Caco-2 (cell line): ENCODE data around the gene RPS14. TPM values are rescaled to one million over a fixed set of nuclear protein-coding genes. Genes with fewer than 3 reads are reported as not detected.

Experiments
- BruUV-seq: library from RNA; stranded (reverse); fragments of 400-500 nt; replicated peaks from 2 replicates; lab custom pipeline; 2021; lab: Mats Ljungman, UMichigan
- CTCF ChIA-PET: fragments of 300-600 bp; sonication (Branson Sonifier 250); formaldehyde crosslinking; loops from one replicate; lab custom pipeline; 2022; ENCODE audit warnings: antibody characterized with exemption; lab: Charles Lee
- POLR2A ChIA-PET: fragments of 300-600 bp; sonication (Branson Sonifier 250); formaldehyde crosslinking; loops from one replicate; lab custom pipeline; 2022; ENCODE audit warnings: antibody characterized with exemption; lab: Charles Lee
- DNase-seq, 2 experiments: peaks; one replicate each; pipeline versions ENCODE4 v3.0.0 to v3.0.0-alpha.2; 2020 to 2022
- H3K27me3 ChIP-seq: replicated peaks from 2 replicates; pipeline ENCODE4 v1.6.0; 2011; ENCODE audit warnings: low read length; ENCODE audit not compliant: control insufficient read depth, insufficient read depth
- H3K36me3 ChIP-seq: 2 replicates; pipeline ENCODE4 v1.5.1; 2011; ENCODE audit warnings: low read length; ENCODE audit not compliant: control insufficient read depth, insufficient read depth
- H3K4me1 ChIP-seq: fragments of 250-450 bp; sonication (Bioruptor Pico); 2 replicates; pipeline ENCODE4 v1.5.1; 2020; ENCODE audit warnings: mild to moderate bottlenecking
- H3K4me3 ChIP-seq: 2 replicates; pipeline ENCODE4 v1.5.1; 2011; ENCODE audit warnings: low read depth, mild to moderate bottlenecking, control low read depth, low read length
- H3K9me3 ChIP-seq: fragments of 250-450 bp; sonication (Bioruptor Pico); 2 replicates; pipeline ENCODE4 v1.5.1; 2020; ENCODE audit warnings: mild to moderate bottlenecking, moderate library complexity
- H3K27ac Mint-ChIP-seq: one replicate; pipeline ENCODE4 v1.8.0; 2022; ENCODE audit warnings: mixed read lengths; ENCODE audit not compliant: unreplicated experiment
- H3K27me3 Mint-ChIP-seq: one replicate; pipeline ENCODE4 v1.8.0; 2022; ENCODE audit warnings: mixed read lengths; ENCODE audit not compliant: insufficient read depth, unreplicated experiment
- H3K36me3 Mint-ChIP-seq: one replicate; pipeline ENCODE4 v1.8.0; 2022; ENCODE audit warnings: mild to moderate bottlenecking, mixed read lengths; ENCODE audit not compliant: insufficient read depth, unreplicated experiment
- H3K4me1 Mint-ChIP-seq: one replicate; pipeline ENCODE4 v1.8.0; 2022; ENCODE audit warnings: low read depth, mixed read lengths; ENCODE audit not compliant: unreplicated experiment
- H3K4me3 Mint-ChIP-seq: one replicate; pipeline ENCODE4 v1.8.0; 2022; ENCODE audit warnings: mild to moderate bottlenecking, moderate library complexity, mixed read lengths; ENCODE audit not compliant: unreplicated experiment
- H3K9me3 Mint-ChIP-seq: one replicate; pipeline ENCODE4 v1.8.0; 2022; ENCODE audit warnings: mixed read lengths; ENCODE audit not compliant: unreplicated experiment
- intact Hi-C: fragments of 100-400 bp; cut with micrococcal nuclease; formaldehyde crosslinking; loops from one replicate; pipeline ENCODE4 v1.10.0; 2022; ENCODE audit not compliant: unreplicated experiment
- total RNA-seq: library from RNA; stranded (reverse); gene quantifications from 2 replicates; pipeline ENCODE4 v1.2.3, GENCODE V29; 2022
- TF ChIP-seq, protein P1 (sequence below), 2 experiments: fragments of 200-600 bp in 1 of 2; IDR thresholded peaks; 1 replicate in 1 of 2; 2 replicates in 1 of 2; pipeline versions ENCODE4 v1.5.1 to v1.8.0; 2011 to 2022; ENCODE audit warnings: antibody characterized with exemption in 1 of 2, control low read depth in 1 of 2, inconsistent platforms in 1 of 2, low read depth in 1 of 2, low read length in 1 of 2, mild to moderate bottlenecking in 1 of 2, moderate library complexity in 1 of 2; ENCODE audit not compliant: insufficient read depth in 1 of 2, severe bottlenecking in 1 of 2, unreplicated experiment in 1 of 2

Gene RPS14
- total RNA-seq, 1 experiment from 2014 or later = 2,300 TPM

DNA sequence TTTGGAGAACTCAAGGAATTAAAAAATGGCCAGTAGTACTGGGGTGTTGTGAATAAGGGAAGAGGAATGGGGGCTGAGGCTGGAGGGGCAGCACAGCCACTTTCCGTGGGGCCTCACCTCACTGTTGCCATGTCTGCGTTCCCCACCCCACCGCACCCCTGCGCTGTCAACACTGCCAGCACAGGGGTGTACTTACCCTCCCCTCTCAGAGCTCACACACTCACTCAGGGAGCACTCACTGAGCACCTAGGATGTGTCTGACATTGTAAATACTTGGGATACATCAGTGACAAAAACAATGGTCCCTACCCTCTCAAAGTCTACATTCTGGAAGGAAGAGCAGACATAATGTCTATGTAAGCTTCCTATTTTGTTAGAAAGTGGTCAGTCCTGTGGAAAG, 3.4 kb upstream of the RPS14 start:
- DNase-seq = no peak
- ChIA-PET CTCF (interaction anchor here (0.7 kb wide), 1 partner anchor 45 kb away, joined by 4 read pairs; no protein-coding TSS in a partner anchor), POLR2A (no interaction called here)
- Mint-ChIP-seq H3K27me3 (no peaks in the 10 kb centered on the region), H3K27ac (no peak overlapping the region), H3K4me3 (no peak overlapping the region), H3K4me1 (peaks cover 6% of the 10 kb centered on the region), H3K9me3 (no peaks in the 10 kb centered on the region), H3K36me3 (peaks cover 22% of the 10 kb centered on the region)
- intact Hi-C loops = loop anchor here (10.0 kb wide), 2 partner anchors 252 to 302 kb away; partner anchors contain the start of genes DCTN4 and RBM22
- H3K36me3 ChIP-seq = no peaks in the 10 kb centered on the region; the same call in 1 of the 2 replicates
- 0 out of 2 replicates have a peak, but pooled peaks cover 1% of the 10 kb centered on the region for H3K4me1 ChIP-seq
- H3K9me3 ChIP-seq = no peaks in the 10 kb centered on the region
- H3K27me3 ChIP-seq = no peaks in the 10 kb centered on the region
- H3K4me3 ChIP-seq = no peak overlapping the region
- no TSS peak for BruUV-seq
- TF ChIP-seq, protein P1, sequence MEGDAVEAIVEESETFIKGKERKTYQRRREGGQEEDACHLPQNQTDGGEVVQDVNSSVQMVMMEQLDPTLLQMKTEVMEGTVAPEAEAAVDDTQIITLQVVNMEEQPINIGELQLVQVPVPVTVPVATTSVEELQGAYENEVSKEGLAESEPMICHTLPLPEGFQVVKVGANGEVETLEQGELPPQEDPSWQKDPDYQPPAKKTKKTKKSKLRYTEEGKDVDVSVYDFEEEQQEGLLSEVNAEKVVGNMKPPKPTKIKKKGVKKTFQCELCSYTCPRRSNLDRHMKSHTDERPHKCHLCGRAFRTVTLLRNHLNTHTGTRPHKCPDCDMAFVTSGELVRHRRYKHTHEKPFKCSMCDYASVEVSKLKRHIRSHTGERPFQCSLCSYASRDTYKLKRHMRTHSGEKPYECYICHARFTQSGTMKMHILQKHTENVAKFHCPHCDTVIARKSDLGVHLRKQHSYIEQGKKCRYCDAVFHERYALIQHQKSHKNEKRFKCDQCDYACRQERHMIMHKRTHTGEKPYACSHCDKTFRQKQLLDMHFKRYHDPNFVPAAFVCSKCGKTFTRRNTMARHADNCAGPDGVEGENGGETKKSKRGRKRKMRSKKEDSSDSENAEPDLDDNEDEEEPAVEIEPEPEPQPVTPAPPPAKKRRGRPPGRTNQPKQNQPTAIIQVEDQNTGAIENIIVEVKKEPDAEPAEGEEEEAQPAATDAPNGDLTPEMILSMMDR (IDR thresholded peaks at IDR 0.05; ENCODE audit: insufficient read depth in 1 of 2, low read depth in 1 of 2, low read length in 1 of 2, severe bottlenecking in 1 of 2, unreplicated experiment in 1 of 2) = no peak

DNA sequence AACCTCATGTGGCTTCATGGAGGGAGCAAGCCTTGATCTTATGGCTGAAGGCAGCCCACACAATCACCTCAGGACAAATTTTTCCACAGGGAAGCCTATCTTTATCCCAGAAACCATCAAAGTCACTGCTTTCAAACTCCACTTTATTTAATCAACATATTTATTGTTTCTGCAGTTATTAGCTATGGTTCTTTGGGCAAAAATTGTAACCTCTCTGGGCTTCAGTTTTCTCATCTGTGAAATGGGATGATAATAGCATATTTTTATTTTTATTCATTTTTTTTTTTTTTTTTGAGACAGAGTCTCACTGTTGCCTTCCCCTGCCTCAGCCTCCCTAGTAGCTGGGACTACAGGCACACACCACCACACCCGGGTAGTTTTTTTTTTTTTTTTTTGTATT, 2.1 kb upstream of the RPS14 start:
- TF ChIP-seq, protein P1 (IDR thresholded peaks at IDR 0.05; ENCODE audit: insufficient read depth in 1 of 2, low read depth in 1 of 2, low read length in 1 of 2, severe bottlenecking in 1 of 2, unreplicated experiment in 1 of 2) = no peak
- Histone ChIP-seq H3K27me3 (no peaks in the 10 kb centered on the region), H3K4me3 (no peak overlapping the region), H3K9me3 (no peaks in the 10 kb centered on the region), H3K36me3 (peaks cover 8% of the 10 kb centered on the region), H3K4me1 (0 out of 2 replicates have a peak, but pooled peaks cover 4% of the 10 kb centered on the region)
- CTCF ChIA-PET = interaction anchor here (0.7 kb wide), 1 partner anchor 202 kb away, joined by 4 read pairs; no protein-coding TSS in a partner anchor
- BruUV-seq = no TSS peak
- Mint-ChIP-seq H3K27ac (no peak overlapping the region), H3K27me3 (no peaks in the 10 kb centered on the region), H3K4me1 (peaks cover 8% of the 10 kb centered on the region), H3K9me3 (no peaks in the 10 kb centered on the region), H3K36me3 (peaks cover 35% of the 10 kb centered on the region), H3K4me3 (no peak overlapping the region)
- POLR2A ChIA-PET = interaction anchor here (0.6 to 0.7 kb wide), 2 partner anchors 22 to 468 kb away, joined by 3 to 4 read pairs; no protein-coding TSS in a partner anchor
- intact Hi-C loops = loop anchor here (10.0 kb wide), 2 partner anchors 253 to 303 kb away; partner anchors contain the start of genes DCTN4 and RBM22
- no peak for DNase-seq

DNA sequence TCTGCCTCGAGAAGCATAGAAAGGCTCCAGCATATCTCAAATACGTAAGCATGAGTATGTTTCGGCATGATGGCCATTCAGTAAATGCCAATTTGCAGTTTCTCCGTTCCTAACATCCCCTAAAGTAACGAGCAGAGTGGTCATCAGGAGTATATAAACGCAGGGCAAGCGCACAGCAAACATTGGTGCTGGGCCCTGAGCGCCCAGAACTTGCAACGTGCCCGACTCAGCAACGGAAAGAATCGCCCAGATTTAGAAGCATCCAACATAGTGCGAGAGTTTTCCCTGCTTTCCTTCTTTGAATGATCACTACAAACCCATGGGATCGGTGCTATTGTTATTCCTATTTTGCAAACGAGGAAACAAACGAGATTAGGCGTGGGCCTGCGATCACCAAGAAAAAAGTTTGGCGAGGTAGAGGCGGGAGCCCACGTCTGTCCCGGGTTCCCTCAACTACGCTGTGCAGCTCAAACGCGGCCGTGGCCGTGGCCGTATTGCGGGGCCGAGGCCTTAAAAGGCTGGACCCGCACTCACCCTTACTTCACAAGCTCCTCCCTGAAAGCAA, 505 bp downstream of the RPS14 start:
- peaks cover 8% of the 10 kb centered on the region for H3K4me1 Mint-ChIP-seq
- peak in 1 of 2 experiments; percentile 10 for DNase-seq
- peaks cover 61% of the 10 kb centered on the region for H3K36me3 Mint-ChIP-seq
- H3K9me3 ChIP-seq = no peaks in the 10 kb centered on the region
- peaks cover 20% of the 10 kb centered on the region for H3K36me3 ChIP-seq
- TF ChIP-seq, protein P1 (IDR thresholded peaks at IDR 0.05; ENCODE audit: insufficient read depth in 1 of 2, low read depth in 1 of 2, low read length in 1 of 2, severe bottlenecking in 1 of 2, unreplicated experiment in 1 of 2) = no peak
- BruUV-seq = TSS peak; percentile 73
- CTCF ChIA-PET = interaction anchor here (1.2 to 1.6 kb wide), 3 partner anchors 9 to 62 kb away, joined by 4 to 12 read pairs (median 6); no protein-coding TSS in a partner anchor
- H3K27me3 Mint-ChIP-seq = no peaks in the 10 kb centered on the region
- H3K27me3 ChIP-seq = no peaks in the 10 kb centered on the region
- H3K9me3 Mint-ChIP-seq = no peaks in the 10 kb centered on the region
- H3K4me3 Mint-ChIP-seq = peak overlapping the region; percentile 89
- POLR2A ChIA-PET = interaction anchor here (0.6 to 1.6 kb wide), 9 partner anchors 9 to 1091 kb away, joined by 3 to 6 read pairs (median 3); partner anchors contain the start of genes CD74, DCTN4 and PCYOX1L
- 0 out of 2 replicates have a peak, but pooled peaks cover 4% of the 10 kb centered on the region for H3K4me1 ChIP-seq
- peak overlapping the region; percentile 99 for H3K27ac Mint-ChIP-seq
- intact Hi-C loops = no loop called here
- peak overlapping the region; percentile 66 for H3K4me3 ChIP-seq
